ENCODE data around the gene PPFIBP1. TPM values are rescaled to one million over a fixed set of nuclear protein-coding genes. Genes with fewer than 3 reads are reported as not detected.

The PPFIBP1 gene
- total RNA-seq, 1 donor = 179 TPM

GRCh38 chr12:27616356-27617142, 92.5 kb downstream of the PPFIBP1 start:
- Histone ChIP-seq H2AFZ (ENCODE audit: low read length) (no peak overlapping the region), H3K27me3 (ENCODE audit: insufficient read depth, low read length) (no peaks in the 10 kb centered on the region), H3K79me2 (ENCODE audit: insufficient read depth, low read length) (peaks cover 79% of the 10 kb centered on the region), H4K20me1 (ENCODE audit: insufficient read depth, low read length) (no peaks in the 10 kb centered on the region), H3K27ac (ENCODE audit: low read depth, low read length) (peak overlapping the region; percentile 89), H3K4me3 (ENCODE audit: insufficient read depth, low read length) (no peak overlapping the region), H3K36me3 (ENCODE audit: insufficient read depth, low read length) (peaks cover 3% of the 10 kb centered on the region), H3K9me3 (ENCODE audit: low read depth, low read length) (no peaks in the 10 kb centered on the region), H3K4me2 (ENCODE audit: insufficient read depth, low read length) (no peak overlapping the region), H3K4me1 (ENCODE audit: insufficient read depth, low read length) (peaks cover 61% of the 10 kb centered on the region)
- DNase-seq (ENCODE audit: insufficient read length, low spot score, missing footprints) = no peak
- TF ChIP-seq CTCF (IDR thresholded peaks at IDR 0.05; ENCODE audit: extremely low read depth, low read depth, low read length) = no peak

DNA sequence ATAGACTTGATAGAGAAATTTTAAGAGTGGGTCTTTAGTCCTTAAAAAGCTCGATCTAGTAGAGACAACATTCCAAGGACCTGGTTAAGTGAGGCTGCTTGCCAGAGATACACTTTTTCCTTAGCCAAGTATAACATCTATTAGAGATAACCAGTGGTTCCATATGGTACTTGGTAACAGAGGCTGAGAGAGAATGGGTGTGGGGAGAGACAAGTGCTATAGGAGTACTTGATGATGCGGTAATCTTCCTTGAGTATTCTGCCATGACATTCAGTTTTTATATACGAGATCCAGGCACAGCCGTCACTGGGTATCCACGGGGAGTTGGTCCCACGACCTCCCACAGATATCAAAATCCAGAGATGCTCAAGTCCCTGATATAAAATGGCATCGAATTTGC, 94.8 kb downstream of the PPFIBP1 start:
- Histone ChIP-seq H2AFZ (ENCODE audit: low read length) (no peak overlapping the region), H3K4me3 (ENCODE audit: insufficient read depth, low read length) (no peak overlapping the region), H3K79me2 (ENCODE audit: insufficient read depth, low read length) (peaks cover 81% of the 10 kb centered on the region), H4K20me1 (ENCODE audit: insufficient read depth, low read length) (no peaks in the 10 kb centered on the region), H3K36me3 (ENCODE audit: insufficient read depth, low read length) (no peaks in the 10 kb centered on the region), H3K9me3 (ENCODE audit: low read depth, low read length) (no peaks in the 10 kb centered on the region), H3K4me1 (ENCODE audit: insufficient read depth, low read length) (peaks cover 84% of the 10 kb centered on the region), H3K27ac (ENCODE audit: low read depth, low read length) (peak overlapping the region; percentile 88), H3K27me3 (ENCODE audit: insufficient read depth, low read length) (no peaks in the 10 kb centered on the region), H3K4me2 (ENCODE audit: insufficient read depth, low read length) (peak overlapping the region; percentile 61)
- DNase-seq (ENCODE audit: insufficient read length, low spot score, missing footprints) = no peak
- no peak for TF ChIP-seq CTCF (IDR thresholded peaks at IDR 0.05; ENCODE audit: extremely low read depth, low read depth, low read length)

- DNase-seq (ENCODE audit: insufficient read length, low spot score, missing footprints) = peak; percentile 32
- no peaks in the 10 kb centered on the region for H3K36me3 ChIP-seq (ENCODE audit: insufficient read depth, low read length)
- no peaks in the 10 kb centered on the region for H4K20me1 ChIP-seq (ENCODE audit: insufficient read depth, low read length)
- H3K27me3 ChIP-seq (ENCODE audit: insufficient read depth, low read length) = no peaks in the 10 kb centered on the region
- peak overlapping the region; percentile 61 for H3K4me2 ChIP-seq (ENCODE audit: insufficient read depth, low read length)
- H3K79me2 ChIP-seq (ENCODE audit: insufficient read depth, low read length) = peaks cover 81% of the 10 kb centered on the region
- H2AFZ ChIP-seq (ENCODE audit: low read length) = no peak overlapping the region
- no peak overlapping the region for H3K4me3 ChIP-seq (ENCODE audit: insufficient read depth, low read length)
- TF ChIP-seq CTCF (IDR thresholded peaks at IDR 0.05; ENCODE audit: extremely low read depth, low read depth, low read length) = no peak
- no peaks in the 10 kb centered on the region for H3K9me3 ChIP-seq (ENCODE audit: low read depth, low read length)
- H3K4me1 ChIP-seq (ENCODE audit: insufficient read depth, low read length) = peaks cover 87% of the 10 kb centered on the region
- peak overlapping the region; percentile 88 for H3K27ac ChIP-seq (ENCODE audit: low read depth, low read length)
These were observed 95.3 kb downstream of the PPFIBP1 start for GRCh38 chr12:27619308-27619707.

DNA sequence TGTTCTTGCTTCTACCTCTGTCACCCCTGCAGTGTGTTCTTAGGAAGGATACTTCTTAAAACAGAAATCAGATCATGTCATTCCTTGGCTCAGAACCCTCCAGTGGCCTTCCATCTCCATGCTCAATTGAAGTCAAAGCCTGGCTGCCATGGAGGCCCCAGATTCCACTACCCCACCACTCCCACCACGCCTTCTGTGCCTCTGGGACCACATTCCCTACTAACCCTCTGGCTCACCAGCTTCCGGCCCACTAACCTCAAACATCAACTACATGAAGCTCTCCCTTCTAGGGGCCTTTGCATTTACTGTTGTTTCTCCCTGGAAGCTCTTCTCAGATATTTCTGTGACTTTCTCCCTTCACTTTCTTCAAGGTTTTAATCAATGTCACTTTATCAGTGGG, 96.1 kb downstream of the PPFIBP1 start:
- Histone ChIP-seq H3K4me1 (ENCODE audit: insufficient read depth, low read length) (peaks cover 86% of the 10 kb centered on the region), H3K9me3 (ENCODE audit: low read depth, low read length) (no peaks in the 10 kb centered on the region), H3K4me2 (ENCODE audit: insufficient read depth, low read length) (no peak overlapping the region), H3K27ac (ENCODE audit: low read depth, low read length) (peak overlapping the region; percentile 88), H3K4me3 (ENCODE audit: insufficient read depth, low read length) (no peak overlapping the region), H3K36me3 (ENCODE audit: insufficient read depth, low read length) (no peaks in the 10 kb centered on the region), H3K79me2 (ENCODE audit: insufficient read depth, low read length) (peaks cover 82% of the 10 kb centered on the region), H3K27me3 (ENCODE audit: insufficient read depth, low read length) (no peaks in the 10 kb centered on the region), H2AFZ (ENCODE audit: low read length) (no peak overlapping the region), H4K20me1 (ENCODE audit: insufficient read depth, low read length) (no peaks in the 10 kb centered on the region)
- no peak for TF ChIP-seq CTCF (IDR thresholded peaks at IDR 0.05; ENCODE audit: extremely low read depth, low read depth, low read length)
- DNase-seq (ENCODE audit: insufficient read length, low spot score, missing footprints) = no peak
